ENCODE results near the gene DPYSL3.

DNA sequence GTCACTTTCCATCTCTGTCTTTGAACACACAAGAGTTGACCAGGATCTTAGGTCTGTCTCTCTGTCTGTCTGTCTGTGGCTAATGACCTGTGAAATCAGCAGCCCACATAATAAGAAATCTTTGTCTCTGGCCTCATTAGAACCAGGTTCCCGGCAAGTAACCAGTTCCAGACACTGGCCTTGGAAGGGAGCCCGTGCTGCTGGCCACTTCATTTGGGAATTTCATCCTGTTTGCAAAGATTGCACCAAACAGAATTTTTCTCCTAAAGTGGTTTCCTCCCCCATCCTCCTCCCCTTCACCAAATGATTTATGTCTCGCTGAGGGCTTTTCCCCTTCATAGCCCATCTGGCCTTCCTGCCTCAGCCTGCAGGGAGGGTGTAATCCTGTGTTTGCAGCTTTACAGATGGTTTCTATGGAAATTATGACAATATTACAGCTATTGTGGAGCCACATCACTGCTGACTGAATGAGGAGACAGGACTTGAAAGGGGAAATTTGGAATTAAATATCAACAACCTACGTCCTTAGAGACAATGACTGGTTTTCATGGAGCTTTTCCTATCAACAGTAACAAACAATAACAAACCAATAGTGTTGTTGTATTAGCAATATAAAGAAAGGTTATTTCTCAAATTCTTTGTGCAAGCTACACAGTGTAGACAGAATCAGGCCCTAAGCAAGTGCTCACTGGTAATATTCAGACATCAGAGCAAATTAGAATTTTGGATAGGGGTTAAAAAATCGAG lies 25.7 kb downstream of the DPYSL3 start:
- TF ChIP-seq SUZ12 (IDR thresholded peaks at IDR 0.05; ENCODE audit: extremely low read depth, insufficient read depth, insufficient read length) (no peak), ZNF274 (IDR thresholded peaks at IDR 0.05; ENCODE audit: low read depth, low read length) (no peak)
